Measurements from ENCODE around the gene COL4A1.

DNA sequence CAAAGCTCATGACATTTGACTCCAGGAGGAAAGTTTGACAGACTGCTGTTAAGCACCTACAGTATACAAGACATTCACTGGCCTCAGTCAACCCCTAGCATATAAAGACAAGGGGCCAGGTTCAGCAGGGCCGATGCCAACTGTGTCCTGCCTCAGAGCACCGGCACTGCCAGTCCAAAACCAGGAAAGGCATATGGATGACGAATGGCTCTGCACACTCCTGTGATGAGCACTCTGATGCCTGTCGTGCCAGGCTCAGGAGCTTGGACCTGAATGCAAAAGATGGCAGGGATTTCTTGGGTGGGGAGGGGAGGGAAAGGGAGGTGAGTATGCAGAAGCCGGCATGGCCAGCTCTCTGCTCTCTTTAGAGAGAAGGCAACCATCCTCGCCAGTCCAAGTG lies 38.9 kb downstream of the COL4A1 start:
- TF ChIP-seq, protein P1, sequence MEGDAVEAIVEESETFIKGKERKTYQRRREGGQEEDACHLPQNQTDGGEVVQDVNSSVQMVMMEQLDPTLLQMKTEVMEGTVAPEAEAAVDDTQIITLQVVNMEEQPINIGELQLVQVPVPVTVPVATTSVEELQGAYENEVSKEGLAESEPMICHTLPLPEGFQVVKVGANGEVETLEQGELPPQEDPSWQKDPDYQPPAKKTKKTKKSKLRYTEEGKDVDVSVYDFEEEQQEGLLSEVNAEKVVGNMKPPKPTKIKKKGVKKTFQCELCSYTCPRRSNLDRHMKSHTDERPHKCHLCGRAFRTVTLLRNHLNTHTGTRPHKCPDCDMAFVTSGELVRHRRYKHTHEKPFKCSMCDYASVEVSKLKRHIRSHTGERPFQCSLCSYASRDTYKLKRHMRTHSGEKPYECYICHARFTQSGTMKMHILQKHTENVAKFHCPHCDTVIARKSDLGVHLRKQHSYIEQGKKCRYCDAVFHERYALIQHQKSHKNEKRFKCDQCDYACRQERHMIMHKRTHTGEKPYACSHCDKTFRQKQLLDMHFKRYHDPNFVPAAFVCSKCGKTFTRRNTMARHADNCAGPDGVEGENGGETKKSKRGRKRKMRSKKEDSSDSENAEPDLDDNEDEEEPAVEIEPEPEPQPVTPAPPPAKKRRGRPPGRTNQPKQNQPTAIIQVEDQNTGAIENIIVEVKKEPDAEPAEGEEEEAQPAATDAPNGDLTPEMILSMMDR (IDR thresholded peaks at IDR 0.05; ENCODE audit: insufficient read depth, low read length): no peak
- TF ChIP-seq POLR2AphosphoS5 (IDR thresholded peaks at IDR 0.05; ENCODE audit: low read depth): no peak
- TF ChIP-seq GABPA (IDR thresholded peaks at IDR 0.05; ENCODE audit: low read depth): no peak
